Renal pelvis (tissue), 4 donors: ENCODE data around the gene LRP5. TPM values are rescaled to one million over a fixed set of nuclear protein-coding genes. Genes with fewer than 3 reads are reported as not detected.
"Not testable (repeated sequence)": the region's sequence is repeated elsewhere in the genome, so short reads cannot be mapped to it uniquely, and the experiment has no call there.

Experiments
- DNase-seq: peaks from one replicate; pipeline ENCODE4 v3.0.0-alpha.2; 2013
- polyA plus RNA-seq, 3 donors: library from polyadenylated mRNA; unstranded; fragments of 120-200 nt; gene quantifications; one replicate each; pipeline ENCODE4 v1.2.1, GENCODE V29; 2013; ENCODE audit not compliant: insufficient read length in 3 of 3

LRP5 gene
- polyA plus RNA-seq, 3 donors, result 55.3 to 58.8 (median 57.5) TPM

- DNase-seq, result no peak
These were observed 72.7 kb downstream of the LRP5 start for GRCh38 chr11:68385128-68385527.

DNA sequence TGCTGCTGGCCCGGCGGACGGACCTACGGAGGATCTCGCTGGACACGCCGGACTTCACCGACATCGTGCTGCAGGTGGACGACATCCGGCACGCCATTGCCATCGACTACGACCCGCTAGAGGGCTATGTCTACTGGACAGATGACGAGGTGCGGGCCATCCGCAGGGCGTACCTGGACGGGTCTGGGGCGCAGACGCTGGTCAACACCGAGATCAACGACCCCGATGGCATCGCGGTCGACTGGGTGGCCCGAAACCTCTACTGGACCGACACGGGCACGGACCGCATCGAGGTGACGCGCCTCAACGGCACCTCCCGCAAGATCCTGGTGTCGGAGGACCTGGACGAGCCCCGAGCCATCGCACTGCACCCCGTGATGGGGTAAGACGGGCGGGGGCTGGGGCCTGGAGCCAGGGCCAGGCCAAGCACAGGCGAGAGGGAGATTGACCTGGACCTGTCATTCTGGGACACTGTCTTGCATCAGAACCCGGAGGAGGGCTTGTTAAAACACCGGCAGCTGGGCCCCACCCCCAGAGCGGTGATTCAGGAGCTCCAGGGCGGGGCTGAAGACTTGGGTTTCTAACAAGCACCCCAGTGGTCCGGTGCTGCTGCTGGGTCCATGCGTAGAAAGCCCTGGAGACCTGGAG lies 74.1 kb downstream of the LRP5 start:
- DNase-seq, result no peak

DNA sequence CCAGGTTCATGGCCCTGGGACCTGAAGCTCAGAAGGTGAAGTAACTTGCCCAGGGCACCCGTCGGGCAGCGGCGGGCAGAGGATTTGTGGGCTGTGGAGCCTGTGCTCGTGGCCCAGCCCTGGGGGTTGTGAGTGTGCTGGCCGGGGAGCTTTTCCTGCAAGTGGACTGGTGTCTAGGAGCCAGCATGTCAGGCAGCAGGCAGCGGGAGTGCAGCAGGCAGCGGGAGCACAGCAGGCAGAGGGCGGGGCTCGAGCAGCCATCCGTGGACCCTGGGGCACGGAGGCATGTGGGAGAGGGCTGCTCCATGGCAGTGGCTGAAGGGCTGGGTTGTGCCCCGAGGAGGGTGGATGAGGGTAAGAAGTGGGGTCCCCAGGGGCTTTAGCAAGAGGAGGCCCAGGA lies 75.4 kb downstream of the LRP5 start:
- no peak for DNase-seq

- DNase-seq, result no peak
These were observed 76.3 kb downstream of the LRP5 start for GRCh38 chr11:68388595-68389198.

DNA sequence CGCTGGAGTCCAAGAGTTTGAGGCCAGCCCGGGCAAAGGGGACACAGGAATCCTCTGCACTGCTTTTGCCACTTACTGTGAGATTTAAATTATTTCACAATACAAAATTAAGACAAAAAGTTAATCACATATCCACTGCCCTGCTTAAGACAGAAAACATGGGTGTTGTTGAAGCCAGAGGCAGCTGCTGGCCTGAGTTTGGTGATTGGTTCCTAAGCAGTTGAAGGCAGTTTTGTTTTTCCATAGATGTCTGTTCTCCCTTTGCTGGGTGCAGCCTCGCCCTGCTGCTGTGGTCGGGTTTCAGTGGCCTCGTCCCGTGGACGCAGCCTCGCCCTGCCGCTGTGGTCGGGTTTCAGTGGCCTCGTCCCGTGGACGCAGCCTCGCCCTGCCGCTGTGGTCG lies 77.9 kb downstream of the LRP5 start:
- no peak for DNase-seq

GRCh38 chr11:68392822-68393221 lies 80.4 kb downstream of the LRP5 start:
- DNase-seq, result no peak

- no peak for DNase-seq
These were observed 84.1 kb downstream of the LRP5 start for GRCh38 chr11:68396516-68396915.

GRCh38 chr11:68397256-68397655 lies 84.9 kb downstream of the LRP5 start:
- no peak for DNase-seq

GRCh38 chr11:68398995-68399851 lies 86.8 kb downstream of the LRP5 start:
- DNase-seq, result no peak

GRCh38 chr11:68399916-68400315 lies 87.5 kb downstream of the LRP5 start:
- DNase-seq, result no peak

GRCh38 chr11:68400584-68400983 lies 88.2 kb downstream of the LRP5 start:
- not testable (repeated sequence) for DNase-seq

- DNase-seq, result no peak
These were observed 89.5 kb downstream of the LRP5 start for GRCh38 chr11:68401856-68402255.

- DNase-seq, result no peak
These were observed 90.1 kb downstream of the LRP5 start for GRCh38 chr11:68402355-68403031.

DNA sequence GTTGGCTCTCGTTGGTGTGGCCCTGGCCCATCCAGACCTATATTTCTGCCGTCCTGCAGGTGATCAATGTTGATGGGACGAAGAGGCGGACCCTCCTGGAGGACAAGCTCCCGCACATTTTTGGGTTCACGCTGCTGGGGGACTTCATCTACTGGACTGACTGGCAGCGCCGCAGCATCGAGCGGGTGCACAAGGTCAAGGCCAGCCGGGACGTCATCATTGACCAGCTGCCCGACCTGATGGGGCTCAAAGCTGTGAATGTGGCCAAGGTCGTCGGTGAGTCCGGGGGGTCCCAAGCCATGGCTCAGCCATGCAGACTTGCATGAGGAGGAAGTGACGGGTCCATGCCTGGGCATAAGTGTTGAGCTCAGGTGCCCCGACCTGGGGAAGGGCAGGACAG lies 91.0 kb downstream of the LRP5 start:
- DNase-seq, result no peak

GRCh38 chr11:68403831-68404230 lies 91.4 kb downstream of the LRP5 start:
- no peak for DNase-seq

- DNase-seq, result no peak
These were observed 94.2 kb downstream of the LRP5 start for GRCh38 chr11:68406324-68407313.

- no peak for DNase-seq
These were observed 96.1 kb downstream of the LRP5 start for GRCh38 chr11:68408512-68408911.

- DNase-seq, result no peak
These were observed 97.5 kb downstream of the LRP5 start for GRCh38 chr11:68409748-68410344.

DNA sequence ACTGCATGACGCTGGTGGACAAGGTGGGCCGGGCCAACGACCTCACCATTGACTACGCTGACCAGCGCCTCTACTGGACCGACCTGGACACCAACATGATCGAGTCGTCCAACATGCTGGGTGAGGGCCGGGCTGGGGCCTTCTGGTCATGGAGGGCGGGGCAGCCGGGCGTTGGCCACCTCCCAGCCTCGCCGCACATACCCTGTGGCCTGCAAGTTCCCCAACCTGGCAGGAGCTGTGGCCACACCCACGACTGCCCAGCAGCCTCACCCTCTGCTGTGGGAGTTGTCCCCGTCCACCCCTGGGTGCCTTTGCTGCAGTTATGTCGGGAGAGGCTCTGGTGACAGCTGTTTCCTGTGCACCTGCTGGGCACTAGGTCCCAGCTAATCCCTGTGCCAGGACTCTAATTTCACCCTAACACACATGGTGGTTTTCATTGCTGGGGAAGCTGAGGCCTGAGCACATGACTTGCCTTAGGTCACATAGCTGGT lies 99.2 kb downstream of the LRP5 start:
- no peak for DNase-seq
